ENCODE measurements around the gene CHAC2.
"Not testable (repeated sequence)": the region's sequence is repeated elsewhere in the genome, so short reads cannot be mapped to it uniquely, and the experiment has no call there.

CHAC2 gene

GRCh38 chr2:53778536-53779162, 11.0 kb downstream of the CHAC2 start:
- DNase-seq = no peak

DNA sequence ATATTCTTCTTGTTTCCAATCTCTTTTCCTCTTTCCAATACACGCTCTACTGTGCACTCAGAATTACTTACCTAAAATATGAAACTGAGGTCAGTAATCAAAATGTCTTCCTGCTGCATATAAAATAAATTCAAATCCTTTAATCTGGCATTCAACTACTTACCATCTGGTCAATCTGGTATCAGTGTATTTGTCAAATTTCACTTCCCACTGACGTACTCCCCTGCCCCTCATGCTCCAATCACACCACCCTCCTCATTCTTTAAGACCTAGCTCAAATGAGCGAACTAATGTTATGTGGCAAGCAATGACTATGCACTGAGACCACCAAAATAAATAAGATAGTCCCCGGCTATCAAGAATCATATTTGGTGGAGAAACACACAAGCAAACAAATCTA, 12.5 kb downstream of the CHAC2 start:
- DNase-seq = no peak

- DNase-seq = no peak
Measured at GRCh38 chr2:53782676-53783075, 15.1 kb downstream of the CHAC2 start.

GRCh38 chr2:53784436-53784835, 16.8 kb downstream of the CHAC2 start:
- DNase-seq = no peak

DNA sequence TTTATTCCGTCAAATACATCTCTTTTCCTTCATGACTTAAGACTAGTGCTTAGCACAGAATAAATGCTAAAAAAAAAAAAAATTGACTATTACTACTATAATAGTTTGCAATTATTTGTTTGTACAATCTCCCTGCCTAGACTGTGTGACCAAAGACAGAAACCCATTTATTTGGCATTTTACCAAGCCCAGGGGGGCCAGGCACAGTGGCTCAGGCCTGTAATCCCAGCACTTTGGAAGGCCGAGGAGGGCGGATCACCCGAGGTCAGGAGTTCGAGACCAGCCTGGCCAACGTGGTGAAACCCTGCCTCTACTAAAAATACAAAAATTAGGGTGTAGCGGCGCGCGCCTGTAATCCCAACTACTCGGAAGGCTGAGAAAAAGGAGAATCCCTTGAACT, 17.8 kb downstream of the CHAC2 start:
- no peak for DNase-seq

- peak; percentile 36 for DNase-seq
Measured at GRCh38 chr2:53786352-53786704, 18.7 kb downstream of the CHAC2 start.

- peak; percentile 86 for DNase-seq
Measured at GRCh38 chr2:53786705-53787613, 19.4 kb downstream of the CHAC2 start, which contains the start of the genes ASB3 and ERLEC1. Gene ASB3, minus strand, starts transcription at chr2:53786953. Its CDS starts 21,381 bp downstream, at chr2:53765572. Gene ERLEC1, plus strand, starts transcription at chr2:53787044. Its CDS starts 167 bp downstream, at chr2:53787211.

GRCh38 chr2:53787614-53788289, 20.1 kb downstream of the CHAC2 start:
- DNase-seq = peak; percentile 18

GRCh38 chr2:53793261-53793660, 25.7 kb downstream of the CHAC2 start:
- DNase-seq = no peak

DNA sequence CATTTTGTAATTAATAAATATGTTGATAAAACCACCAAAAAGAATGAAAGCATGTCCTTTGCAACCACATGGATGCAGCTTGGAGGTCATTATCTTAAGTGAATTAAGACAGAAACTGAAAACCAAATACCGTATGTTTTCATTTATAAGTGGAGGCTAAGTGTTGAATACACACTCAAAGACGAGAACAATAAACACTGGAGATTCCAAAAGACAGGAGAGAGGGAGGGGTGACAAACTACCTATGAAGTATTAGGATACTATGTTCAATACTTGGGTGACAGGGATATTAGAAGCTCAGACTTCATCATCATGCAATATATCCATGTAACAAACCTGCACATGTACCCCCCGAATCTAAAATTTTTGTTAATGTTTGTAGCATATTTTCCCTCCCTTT, 26.2 kb downstream of the CHAC2 start:
- DNase-seq = no peak

DNA sequence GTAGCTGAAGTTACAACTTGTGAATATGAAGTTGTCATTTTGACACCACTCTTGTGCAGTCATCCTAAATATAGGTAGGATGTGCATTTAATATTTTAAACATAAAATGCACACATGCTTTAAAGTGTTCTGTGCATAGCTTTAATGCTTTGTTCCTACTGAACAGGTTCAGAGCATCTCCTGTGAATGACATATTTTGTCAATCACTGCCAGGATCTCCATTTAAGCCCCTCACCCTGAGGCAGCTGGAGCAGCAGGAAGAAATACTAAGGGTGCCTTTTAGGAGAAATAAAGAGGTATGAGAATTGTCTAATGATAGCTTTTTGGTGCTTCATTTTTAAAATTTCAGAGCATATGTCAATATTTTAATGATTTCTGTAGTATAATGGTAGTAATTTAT, 33.9 kb downstream of the CHAC2 start:
- no peak for DNase-seq

DNA sequence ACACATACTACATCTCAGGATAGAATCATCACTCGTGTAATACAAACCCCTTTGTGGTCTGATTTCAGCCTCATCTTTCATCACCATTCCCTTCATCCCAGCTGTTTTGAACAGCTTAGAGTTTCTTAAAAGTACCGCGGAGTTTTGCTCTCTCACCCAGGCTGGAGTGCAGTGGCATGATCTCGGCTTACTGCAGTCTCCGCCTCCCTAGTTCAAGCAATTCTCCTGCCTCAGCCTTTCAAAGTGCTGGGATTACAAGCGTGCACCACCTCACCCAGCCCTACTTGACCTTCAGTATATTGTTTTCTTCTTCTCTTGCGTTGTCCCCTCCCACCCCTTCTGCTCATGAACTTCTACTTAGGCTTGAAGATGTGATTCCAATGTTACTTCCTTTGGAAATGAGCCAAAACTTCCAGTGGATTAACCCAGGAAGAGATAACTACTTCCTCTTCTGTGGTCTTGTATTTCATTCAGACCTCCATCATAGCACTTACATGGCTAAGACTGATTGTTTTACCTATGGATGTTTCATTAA, 35.1 kb downstream of the CHAC2 start:
- DNase-seq = no peak

DNA sequence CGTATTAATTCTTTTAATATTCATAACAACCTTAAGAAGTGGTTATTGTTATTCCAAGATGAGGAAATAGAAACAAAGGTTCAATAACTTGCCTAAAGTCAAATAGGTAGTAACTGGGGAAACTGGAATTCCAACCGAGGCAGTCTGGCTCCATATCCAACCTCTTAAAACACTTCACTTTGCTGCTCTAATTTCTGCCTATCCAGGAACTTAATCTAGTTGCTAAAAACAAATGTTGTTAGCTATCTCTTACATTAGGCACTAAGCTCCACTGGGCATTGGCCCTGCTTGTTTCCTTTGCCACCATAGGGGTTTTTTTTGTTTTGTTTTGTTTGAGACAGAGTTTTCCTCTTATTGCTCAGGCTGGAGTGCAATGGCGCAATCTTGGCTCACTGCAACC, 44.0 kb downstream of the CHAC2 start:
- DNase-seq = no peak

- no peak for DNase-seq
Measured at GRCh38 chr2:53813151-53813550, 45.5 kb downstream of the CHAC2 start.

GRCh38 chr2:53818854-53819435, 51.3 kb downstream of the CHAC2 start:
- DNase-seq = no peak

DNA sequence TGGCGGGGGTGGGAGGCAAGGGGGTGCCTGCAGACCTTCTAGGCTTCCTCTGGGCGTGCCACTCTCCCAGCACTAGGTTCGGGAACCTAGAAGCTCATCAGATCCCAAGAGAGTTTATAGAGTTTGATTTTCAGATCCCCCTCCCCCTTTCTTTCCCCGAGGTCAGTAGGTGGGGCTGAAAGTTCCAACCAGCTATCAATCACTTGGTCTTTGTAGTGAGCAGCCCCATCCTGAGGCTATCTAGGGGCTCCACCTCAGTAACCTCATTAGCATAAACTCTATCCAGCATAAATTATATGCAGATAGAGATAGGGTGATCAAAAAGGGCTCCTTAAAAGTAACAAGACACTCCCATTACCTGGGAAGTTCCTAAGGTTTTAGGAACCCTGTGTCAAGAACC, 52.0 kb downstream of the CHAC2 start:
- no peak for DNase-seq

GRCh38 chr2:53820048-53820447, 52.4 kb downstream of the CHAC2 start:
- no peak for DNase-seq

DNA sequence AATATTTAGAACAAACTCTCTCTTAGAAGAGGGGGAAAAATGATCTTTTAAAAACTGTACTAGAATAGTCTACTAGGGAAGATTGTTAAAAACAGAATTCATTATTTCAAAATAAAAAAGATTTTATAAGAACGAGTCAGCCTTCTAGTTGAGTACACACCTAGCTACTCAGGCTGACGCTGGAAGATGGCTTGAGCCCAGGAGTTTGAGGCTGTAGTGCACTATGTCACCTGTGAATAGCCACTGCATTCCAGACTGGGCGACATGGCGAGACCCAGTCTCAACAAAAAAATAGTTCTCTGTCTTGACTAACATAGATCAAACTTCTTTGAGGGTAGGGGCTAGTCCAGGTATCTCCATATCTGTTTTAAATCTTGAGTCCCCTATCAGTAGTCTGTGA, 53.1 kb downstream of the CHAC2 start:
- no peak for DNase-seq

DNA sequence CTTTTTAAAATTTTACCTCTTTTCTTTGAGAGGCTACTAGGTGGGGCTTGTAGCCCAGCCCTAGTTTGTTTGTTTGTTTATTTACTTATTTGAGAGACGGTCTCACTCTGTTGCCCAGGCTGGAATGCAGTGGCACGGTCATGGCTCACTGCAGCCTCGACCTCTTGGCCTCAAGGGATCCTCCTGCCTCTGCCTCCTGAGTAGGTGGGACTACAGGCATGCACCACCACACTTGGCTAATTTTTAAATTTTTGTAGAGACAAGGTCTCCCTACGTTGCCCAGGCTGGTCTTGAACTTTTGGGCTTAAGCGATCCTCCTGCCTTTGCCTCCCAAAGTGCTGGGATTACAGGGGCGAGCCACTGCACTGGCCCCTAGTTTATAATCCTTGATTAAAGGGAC, 54.2 kb downstream of the CHAC2 start:
- DNase-seq = no peak

GRCh38 chr2:53823639-53824038, 56.0 kb downstream of the CHAC2 start:
- DNase-seq = not testable (repeated sequence)
